Parathyroid adenoma (tissue), 2 donors: ENCODE results near the gene MKKS.

Experiments
- H2AFZ ChIP-seq: fragments of 300-600 bp; sonication (generic); one replicate; pipeline ENCODE4 v1.7.0; 2017; ENCODE audit warnings: antibody characterized with exemption, mild to moderate bottlenecking
- H3K27ac ChIP-seq: fragments of 300-600 bp; sonication (generic); one replicate; pipeline ENCODE4 v1.7.0; 2017
- H3K27me3 ChIP-seq: fragments of 300-600 bp; sonication (generic); one replicate; pipeline ENCODE4 v1.7.0; 2017; ENCODE audit warnings: low read length; ENCODE audit not compliant: control insufficient read depth, insufficient read depth
- H3K36me3 ChIP-seq: fragments of 300-600 bp; sonication (generic); one replicate; pipeline ENCODE4 v1.7.0; 2017; ENCODE audit warnings: low read length; ENCODE audit not compliant: control insufficient read depth, insufficient read depth
- H3K4me1 ChIP-seq: fragments of 300-600 bp; sonication (generic); one replicate; pipeline ENCODE4 v1.7.0; 2017; ENCODE audit warnings: control low read depth
- H3K4me2 ChIP-seq: fragments of 300-600 bp; sonication (generic); one replicate; pipeline ENCODE4 v1.7.0; 2017; ENCODE audit warnings: low read length
- H3K4me3 ChIP-seq: fragments of 300-600 bp; sonication (generic); one replicate; pipeline ENCODE4 v1.7.0; 2017; ENCODE audit warnings: low read depth, low read length
- H3K79me2 ChIP-seq: fragments of 300-600 bp; sonication (generic); one replicate; pipeline ENCODE4 v1.7.0; 2017; ENCODE audit warnings: control low read depth
- H3K9ac ChIP-seq: fragments of 300-600 bp; sonication (generic); one replicate; pipeline ENCODE4 v1.7.0; 2017; ENCODE audit warnings: mild to moderate bottlenecking
- H3K9me3 ChIP-seq: fragments of 300-600 bp; sonication (generic); one replicate; pipeline ENCODE4 v1.7.0; 2017; ENCODE audit warnings: low read length; ENCODE audit not compliant: control insufficient read depth
- TF ChIP-seq, protein P1 (sequence below): fragments of 300-600 bp; sonication (generic); IDR thresholded peaks from one replicate; pipeline ENCODE4 v1.7.0; 2017; ENCODE audit warnings: antibody characterized with exemption, mild to moderate bottlenecking
- donor health status: primary hyperparathyroidism.

MKKS gene

DNA sequence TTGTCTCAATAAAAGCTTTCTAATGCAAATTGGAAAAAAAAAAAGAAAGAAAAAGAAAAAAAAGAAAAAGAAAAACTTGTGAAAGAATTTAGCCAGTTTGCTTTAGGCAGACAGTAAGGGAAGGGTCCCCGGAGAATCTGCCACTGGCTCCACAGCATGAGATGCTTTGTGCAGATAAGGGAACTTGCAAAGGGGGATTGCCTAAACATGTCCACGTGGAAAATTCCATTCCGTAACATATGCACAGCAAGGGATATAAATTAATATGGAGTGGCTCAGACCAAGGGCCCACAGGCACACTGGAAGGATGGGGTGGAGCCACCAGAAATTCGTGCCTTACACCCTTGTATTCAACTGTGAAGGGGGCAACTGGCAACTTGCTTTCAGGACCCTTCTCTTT, 45.4 kb downstream of the MKKS start:
- TF ChIP-seq, protein P1, sequence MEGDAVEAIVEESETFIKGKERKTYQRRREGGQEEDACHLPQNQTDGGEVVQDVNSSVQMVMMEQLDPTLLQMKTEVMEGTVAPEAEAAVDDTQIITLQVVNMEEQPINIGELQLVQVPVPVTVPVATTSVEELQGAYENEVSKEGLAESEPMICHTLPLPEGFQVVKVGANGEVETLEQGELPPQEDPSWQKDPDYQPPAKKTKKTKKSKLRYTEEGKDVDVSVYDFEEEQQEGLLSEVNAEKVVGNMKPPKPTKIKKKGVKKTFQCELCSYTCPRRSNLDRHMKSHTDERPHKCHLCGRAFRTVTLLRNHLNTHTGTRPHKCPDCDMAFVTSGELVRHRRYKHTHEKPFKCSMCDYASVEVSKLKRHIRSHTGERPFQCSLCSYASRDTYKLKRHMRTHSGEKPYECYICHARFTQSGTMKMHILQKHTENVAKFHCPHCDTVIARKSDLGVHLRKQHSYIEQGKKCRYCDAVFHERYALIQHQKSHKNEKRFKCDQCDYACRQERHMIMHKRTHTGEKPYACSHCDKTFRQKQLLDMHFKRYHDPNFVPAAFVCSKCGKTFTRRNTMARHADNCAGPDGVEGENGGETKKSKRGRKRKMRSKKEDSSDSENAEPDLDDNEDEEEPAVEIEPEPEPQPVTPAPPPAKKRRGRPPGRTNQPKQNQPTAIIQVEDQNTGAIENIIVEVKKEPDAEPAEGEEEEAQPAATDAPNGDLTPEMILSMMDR: no peak
- no peak overlapping the region for H3K27ac ChIP-seq

DNA sequence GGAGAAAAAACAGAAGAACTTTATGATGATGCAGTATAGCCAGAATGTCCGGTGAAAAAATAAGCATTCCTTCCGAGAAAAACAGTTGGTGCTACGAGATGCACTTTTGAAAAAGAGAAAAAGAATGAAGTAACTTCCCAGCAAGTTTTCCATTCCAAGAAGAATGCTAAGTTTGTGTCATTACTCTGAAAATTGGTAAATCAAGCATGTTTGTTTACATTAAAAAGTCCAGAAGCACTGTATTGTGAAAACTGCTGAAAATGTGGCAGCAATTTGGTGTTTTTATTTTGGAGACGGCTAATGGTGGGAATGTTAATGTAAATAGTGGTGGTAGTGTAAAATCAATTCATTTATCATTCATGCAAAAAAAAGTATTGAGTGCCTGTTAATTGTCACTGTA, 46.3 kb downstream of the MKKS start:
- H3K27me3 ChIP-seq: no peaks in the 10 kb centered on the region
- H3K27ac ChIP-seq: no peak overlapping the region
- no peak overlapping the region for H2AFZ ChIP-seq
- H3K36me3 ChIP-seq: no peaks in the 10 kb centered on the region
- no peak overlapping the region for H3K9ac ChIP-seq
- TF ChIP-seq, protein P1: no peak
- H3K4me1 ChIP-seq: no peaks in the 10 kb centered on the region
- H3K4me3 ChIP-seq: no peak overlapping the region
- no peak overlapping the region for H3K4me2 ChIP-seq
- no peaks in the 10 kb centered on the region for H3K9me3 ChIP-seq
- no peaks in the 10 kb centered on the region for H3K79me2 ChIP-seq

More for the DNA sequence above, 45.4 kb downstream of the MKKS start:
- no peak overlapping the region for H2AFZ ChIP-seq
- no peaks in the 10 kb centered on the region for H3K27me3 ChIP-seq
- no peaks in the 10 kb centered on the region for H3K79me2 ChIP-seq
- no peak overlapping the region for H3K4me2 ChIP-seq
- H3K9me3 ChIP-seq: no peaks in the 10 kb centered on the region
- H3K4me3 ChIP-seq: no peak overlapping the region
- H3K4me1 ChIP-seq: no peaks in the 10 kb centered on the region
- no peaks in the 10 kb centered on the region for H3K36me3 ChIP-seq
- no peak overlapping the region for H3K9ac ChIP-seq

DNA sequence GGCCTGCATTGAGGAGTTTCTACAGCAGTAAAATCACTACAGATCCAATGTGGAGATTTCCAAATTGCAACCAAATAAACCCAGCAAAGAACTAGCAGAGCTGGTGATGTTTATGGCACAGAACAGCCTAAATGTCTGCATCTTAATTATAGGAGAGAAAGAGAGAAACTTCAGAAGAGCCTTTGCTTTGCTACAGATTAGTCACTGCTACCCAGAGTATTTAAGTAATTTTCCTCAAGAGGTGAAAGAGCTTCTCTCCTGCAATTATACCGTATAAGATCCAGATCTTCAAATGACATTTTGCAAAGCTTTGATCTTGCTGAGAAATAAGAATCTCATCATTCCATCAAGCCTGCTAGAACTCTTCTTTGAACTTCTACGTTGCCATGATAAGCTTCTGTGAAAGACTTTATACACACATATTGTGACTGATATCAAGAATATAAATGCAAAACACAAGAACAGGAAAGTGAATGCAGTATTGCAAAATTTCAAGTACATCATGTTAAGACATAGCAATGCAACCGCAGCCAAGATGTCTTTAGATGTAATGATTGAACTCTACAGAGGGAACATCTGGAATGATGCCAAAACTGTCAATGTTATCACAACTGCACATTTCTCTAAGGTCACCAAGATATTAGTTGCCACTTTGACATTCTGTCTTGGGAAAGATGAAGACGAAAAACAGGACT, 48.0 kb downstream of the MKKS start:
- Histone ChIP-seq H3K36me3 (no peaks in the 10 kb centered on the region), H2AFZ (no peak overlapping the region), H3K27ac (no peak overlapping the region), H3K9me3 (no peaks in the 10 kb centered on the region), H3K9ac (no peak overlapping the region), H3K4me1 (no peaks in the 10 kb centered on the region), H3K79me2 (no peaks in the 10 kb centered on the region), H3K27me3 (no peaks in the 10 kb centered on the region), H3K4me3 (no peak overlapping the region), H3K4me2 (no peak overlapping the region)
- TF ChIP-seq, protein P1: no peak

DNA sequence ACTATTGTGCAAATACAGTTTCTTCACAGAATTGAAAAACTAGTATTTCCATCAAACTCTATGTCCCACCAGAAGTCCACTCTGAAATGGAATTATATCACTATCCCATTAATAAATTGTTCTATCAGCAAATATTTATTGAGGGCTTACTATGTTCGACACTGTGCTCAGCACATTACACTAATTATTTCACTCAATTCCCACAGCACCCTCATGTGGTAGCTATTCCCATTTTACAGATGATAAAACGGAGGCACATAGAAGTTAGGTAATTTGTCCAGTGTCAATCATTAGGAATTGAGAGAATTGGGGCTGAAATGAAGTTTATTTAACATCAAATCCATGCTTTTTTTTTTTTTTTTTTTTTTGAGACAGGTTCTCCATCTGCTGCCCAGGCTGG, 52.5 kb downstream of the MKKS start:
- Histone ChIP-seq H3K27ac (no peak overlapping the region), H3K36me3 (no peaks in the 10 kb centered on the region), H3K27me3 (no peaks in the 10 kb centered on the region), H3K4me1 (no peaks in the 10 kb centered on the region), H3K9ac (no peak overlapping the region), H3K79me2 (no peaks in the 10 kb centered on the region), H3K9me3 (no peaks in the 10 kb centered on the region), H3K4me2 (no peak overlapping the region), H2AFZ (no peak overlapping the region), H3K4me3 (no peak overlapping the region)
- TF ChIP-seq, protein P1: no peak

DNA sequence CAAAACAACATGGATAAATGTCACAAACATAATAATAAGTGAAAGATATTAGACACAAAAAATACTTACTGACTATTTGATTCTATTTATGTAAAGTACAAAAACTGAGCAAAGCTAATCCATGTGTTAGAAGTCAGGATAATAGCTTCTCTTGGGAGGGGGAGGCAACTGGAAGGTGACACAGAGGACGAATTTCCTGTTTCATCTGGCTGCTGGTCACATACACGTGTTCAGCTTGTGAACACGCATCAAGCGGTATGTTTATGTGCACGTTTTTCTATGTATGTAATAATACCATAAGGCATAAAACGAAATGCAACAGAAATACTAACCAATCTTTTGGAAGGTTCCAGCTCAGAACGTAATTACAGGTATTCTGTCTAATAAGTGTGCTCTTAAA, 54.3 kb downstream of the MKKS start:
- H3K4me3 ChIP-seq: no peak overlapping the region
- H2AFZ ChIP-seq: no peak overlapping the region
- H3K79me2 ChIP-seq: no peaks in the 10 kb centered on the region
- H3K36me3 ChIP-seq: no peaks in the 10 kb centered on the region
- TF ChIP-seq, protein P1: no peak
- H3K4me1 ChIP-seq: no peaks in the 10 kb centered on the region
- H3K4me2 ChIP-seq: no peak overlapping the region
- no peaks in the 10 kb centered on the region for H3K27me3 ChIP-seq
- H3K9ac ChIP-seq: no peak overlapping the region
- no peaks in the 10 kb centered on the region for H3K9me3 ChIP-seq
- no peak overlapping the region for H3K27ac ChIP-seq
